Activated naive CD8-positive, alpha-beta T cell treated with anti-CD3 and anti-CD28 coated beads, Interleukin-2, amount 50 U/mL, for 16 hours (primary cell): ENCODE data around the gene CD300H.
"Not testable (repeated sequence)": the region's sequence is repeated elsewhere in the genome, so short reads cannot be mapped to it uniquely, and the experiment has no call there.

Experiments
- DNase-seq: peaks from one replicate; pipeline ENCODE4 v3.0.0-alpha.2; 2020; ENCODE audit warnings: low read depth, low spot score

The CD300H gene

DNA sequence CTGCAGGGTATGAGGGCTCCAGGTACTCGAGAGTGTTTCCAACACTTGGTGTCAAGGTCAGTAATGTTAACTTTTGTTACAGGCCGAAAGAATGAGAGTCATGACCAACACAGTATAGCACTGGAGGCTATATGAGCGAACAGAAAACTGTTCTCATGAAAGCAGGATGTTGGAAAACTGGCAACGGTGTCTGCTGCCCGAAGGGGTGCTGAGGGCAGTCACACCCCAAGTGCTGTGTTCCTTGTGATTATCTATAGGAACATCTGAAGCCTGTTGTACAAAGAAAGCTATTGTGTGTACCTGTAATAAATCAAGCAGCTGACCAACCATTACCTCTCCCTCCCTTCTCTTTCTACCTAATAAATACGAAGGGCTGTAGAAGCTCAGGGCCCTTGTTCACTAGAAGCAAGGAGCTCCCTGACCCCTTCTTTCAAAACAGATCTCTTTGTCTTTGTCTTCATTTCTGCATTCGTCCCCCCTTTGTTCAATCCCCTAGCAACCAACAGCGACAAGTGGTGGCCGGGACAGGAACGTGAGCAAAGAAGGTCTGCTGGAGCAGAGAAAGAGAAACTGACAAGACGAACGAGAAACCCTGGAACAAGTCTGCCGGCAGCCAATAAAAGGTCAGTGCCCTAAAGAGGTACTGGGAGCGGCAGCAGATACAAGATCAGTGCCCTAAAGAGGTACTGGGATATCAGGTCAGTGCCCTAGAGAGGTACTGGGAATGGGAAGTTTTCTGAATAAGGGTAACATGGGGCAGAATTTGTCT is 17.2 kb upstream of the CD300H start:
- no peak for DNase-seq

DNA sequence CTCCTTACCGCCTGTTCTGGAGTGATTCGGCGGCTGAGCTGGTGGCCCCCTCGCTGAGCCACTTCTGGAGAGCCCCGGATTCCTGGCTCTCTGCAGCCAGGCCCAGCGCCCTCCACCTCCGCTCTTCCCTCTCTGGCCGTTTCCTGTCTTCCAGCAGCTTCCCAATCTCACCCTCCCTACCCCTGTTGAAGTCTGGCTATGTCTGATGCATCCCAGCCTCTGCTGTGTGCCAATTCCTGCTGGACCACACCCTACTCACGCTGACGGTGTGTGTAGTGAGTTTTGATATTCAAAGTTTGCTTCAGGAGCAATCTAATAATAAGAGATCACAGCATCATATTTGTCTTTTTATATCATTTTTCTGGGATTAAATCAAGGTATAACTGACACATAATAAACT is 15.3 kb upstream of the CD300H start:
- no peak for DNase-seq

DNA sequence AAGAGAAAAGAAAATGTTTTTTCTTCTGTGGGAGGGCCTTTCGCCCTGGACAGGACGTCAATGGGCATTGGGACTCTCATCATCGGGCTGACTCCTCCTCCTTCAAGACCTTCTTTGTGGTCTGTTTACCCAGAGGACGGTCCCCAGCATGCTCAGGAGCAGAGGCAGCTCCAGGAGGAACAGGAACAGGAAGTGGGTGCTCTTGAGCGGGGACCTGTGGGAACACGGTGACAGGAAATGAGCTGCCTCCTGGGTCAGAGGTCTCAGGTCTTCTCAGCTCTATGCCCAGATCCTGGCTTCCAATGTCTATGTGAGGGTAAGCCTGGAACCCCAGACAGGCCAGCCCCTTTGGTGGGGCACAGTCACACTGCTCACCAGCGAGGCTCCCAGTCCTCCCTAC is 12.6 kb upstream of the CD300H start:
- no peak for DNase-seq

DNA sequence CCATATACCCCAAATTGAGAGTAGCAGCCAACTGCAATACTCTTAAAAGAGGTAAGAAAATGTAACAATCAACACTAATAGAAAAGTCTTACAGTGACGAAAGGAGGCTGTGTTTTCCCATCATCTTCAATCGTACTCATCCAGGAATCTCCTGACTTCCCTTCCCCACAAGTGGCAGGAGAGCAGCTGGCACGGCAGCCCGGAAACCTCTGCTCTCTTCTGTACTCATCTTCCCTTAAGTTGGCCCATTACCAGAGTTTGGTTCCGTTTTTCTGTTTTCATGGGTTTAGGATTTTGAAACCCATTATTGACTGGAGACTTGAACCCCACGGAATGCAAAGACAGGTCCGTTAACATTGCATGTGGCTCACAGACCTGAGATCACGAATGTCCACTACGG is 11.7 kb upstream of the CD300H start:
- DNase-seq = no peak

DNA sequence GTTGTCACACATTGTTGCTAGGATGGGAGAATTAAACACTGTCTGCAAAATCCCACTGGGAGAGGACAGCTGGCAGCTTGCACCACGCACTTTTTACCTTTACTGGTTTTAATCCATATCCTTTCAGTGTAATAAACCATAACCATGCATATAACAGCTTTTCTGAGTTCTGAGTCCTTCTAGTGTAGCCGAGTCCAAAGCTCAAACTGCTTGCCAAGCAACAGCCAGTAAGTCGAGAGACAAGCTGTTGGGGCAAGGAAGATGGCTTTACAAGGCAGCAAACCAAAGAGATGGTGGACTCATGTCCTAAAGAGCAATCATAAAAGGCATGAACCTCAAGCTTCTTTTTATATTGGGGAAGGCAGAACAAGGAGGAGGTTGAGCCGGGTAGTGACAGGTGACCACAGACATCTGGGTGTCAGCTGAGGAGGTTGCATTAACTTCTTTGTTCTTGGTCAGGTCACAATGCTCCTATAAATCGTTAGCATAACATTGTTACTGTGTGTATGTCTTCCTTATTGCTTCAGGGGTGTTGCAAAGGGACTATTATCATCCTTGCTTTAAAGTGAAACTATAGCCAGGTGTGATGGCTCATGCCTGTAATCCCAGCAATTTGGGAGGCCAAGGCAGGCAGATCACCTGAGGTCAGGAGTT is 7.3 kb upstream of the CD300H start:
- DNase-seq = no peak

DNA sequence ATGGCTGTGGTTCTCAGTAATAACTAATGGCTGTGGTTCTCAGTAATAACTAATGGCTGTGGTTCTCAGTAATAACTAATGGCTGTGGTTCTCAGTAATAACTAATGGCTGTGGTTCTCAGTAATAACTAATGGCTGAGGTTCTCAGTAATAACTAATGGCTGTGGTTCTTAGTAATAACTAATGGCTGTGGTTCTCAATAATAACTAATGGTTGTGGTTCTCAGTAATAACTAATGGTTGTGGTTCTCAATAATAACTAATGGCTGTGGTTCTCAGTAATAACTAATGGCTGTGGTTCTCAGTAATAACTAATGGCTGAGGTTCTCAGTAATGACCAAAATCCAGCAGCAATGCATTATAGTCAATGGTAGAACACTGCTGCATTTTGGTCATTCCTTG is 6.3 kb upstream of the CD300H start:
- not testable (repeated sequence) for DNase-seq

DNA sequence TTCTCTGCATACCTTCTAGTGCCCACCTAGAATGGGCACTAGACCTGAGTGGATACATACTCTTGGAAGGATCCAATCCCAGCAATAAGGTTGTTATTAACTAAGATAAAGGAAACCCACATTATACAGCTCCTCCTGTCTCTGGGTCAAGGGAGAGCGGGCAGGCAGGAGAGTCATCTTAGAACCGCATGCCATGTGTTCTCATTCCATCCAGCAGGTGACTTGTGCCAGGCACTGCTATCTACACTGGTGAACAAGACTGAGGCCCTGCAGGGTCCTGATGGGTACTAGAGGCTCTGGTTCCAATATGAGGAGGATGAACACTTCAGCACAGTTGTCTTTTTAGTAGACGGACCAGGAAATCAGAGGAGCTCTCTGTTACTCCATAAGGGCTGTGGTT is 5.9 kb upstream of the CD300H start:
- DNase-seq = no peak

DNA sequence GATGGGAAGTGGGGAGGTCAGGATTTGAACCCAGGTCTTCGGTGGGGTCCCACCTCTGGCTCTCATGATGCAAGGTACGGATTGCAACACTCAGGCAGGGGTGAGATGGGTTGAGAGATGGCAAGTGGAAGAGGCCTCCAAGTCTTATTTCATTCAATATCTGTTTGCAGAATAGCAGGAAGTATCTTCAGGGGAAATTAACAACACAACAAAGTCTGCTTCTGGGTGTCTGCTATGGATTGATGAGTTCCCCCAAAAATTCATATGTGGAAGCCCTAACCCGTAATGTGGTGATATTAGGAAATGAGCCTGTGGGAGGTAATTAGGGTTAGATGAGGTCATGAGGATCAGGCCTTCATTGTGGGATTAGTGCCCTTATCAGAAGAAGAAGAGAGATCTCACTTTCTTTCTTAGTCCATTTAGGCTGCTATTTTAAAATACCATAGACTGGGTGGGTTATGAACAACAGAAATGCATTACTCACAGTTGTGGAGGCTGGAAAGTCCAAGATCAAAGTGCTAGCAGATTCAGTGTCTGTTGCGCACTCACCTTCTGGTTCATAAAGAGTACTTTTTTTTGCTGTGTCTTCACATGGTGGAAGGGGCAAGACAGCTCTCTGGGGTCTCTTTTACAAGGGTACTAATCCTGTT is 4.4 kb upstream of the CD300H start:
- DNase-seq = no peak

DNA sequence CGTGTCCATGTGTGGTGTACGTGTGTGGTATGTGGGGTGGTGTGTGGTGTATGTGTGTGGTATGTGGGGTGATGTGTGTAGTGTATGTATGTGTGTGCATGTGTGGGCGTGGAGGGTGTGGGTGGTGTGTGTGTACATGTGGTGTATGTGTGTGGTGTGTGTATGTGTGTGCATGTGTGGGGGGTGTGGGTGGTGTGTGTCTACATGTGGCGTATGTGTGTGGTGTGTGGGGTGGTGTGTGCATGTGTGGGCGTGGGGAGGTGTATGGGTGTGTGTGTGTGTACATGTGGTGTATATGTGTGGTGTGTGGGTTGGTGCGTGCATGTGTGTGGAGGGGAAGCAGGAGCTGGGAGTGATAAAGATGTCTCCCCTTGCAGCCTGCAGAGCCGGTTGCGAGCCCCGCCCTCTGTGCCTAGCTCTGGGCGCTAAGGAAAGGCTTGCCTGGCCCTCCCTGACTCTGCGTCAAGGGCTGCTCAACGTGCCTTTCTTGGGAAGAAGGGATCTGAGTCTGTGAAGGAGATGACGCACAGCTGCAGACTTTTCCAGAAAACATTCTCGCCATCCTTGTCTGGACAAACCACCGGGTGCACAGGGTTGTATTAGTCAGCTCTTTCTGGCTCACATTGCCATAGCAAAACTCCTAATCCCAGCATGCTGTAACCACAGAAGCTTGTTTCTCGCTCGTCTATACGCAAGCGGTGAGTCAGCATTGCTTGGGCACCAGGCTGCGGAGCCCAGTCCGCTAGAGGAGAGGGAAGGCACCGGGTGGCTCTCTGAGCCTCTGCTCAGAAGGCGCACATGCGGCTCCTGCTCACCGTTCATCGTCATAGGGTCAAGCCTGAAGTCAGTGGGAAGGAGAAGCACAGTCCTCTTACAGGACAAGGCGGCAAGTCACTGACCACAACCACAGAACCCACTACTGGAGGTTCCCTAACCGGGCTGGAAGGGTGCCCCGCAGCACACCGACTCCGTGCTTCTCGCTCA is 2.0 kb upstream of the CD300H start:
- DNase-seq = no peak

DNA sequence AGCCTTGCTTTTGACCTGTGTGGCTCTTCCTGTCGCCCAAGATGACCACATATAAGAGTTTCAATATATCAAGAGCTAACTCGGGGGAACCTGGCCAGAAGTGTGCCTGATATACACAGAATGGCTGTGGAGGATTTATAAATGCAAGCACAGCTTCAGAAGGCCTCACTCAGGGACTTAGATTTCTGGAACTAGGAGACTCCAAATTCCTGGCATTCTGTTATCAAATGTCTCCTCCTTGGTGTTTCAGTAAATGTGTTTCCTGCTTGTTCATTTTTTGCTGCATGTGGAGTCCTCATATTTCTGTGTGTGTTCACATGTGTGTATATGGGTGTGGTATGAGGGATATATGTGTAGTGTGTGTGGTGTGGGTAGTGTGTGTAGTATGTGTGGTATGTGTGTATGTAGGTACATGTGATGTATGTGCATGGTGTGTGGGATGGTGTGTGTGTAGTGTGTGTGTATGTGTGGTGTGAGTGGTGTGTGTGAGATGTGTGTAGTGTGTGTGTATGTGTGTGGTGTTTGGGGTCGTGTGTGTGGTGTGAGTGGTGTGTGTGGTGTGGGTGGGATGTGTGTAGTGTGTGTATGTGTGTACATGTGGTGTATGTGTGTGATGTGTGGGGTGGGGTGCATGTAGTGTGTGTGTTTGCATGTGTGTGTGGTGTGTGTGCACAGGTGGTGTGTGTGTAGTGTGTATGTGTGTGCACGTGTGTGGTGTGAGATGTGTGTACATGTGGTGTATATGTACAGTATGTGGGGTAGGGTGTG is 981 bp upstream of the CD300H start:
- DNase-seq = no peak

DNA sequence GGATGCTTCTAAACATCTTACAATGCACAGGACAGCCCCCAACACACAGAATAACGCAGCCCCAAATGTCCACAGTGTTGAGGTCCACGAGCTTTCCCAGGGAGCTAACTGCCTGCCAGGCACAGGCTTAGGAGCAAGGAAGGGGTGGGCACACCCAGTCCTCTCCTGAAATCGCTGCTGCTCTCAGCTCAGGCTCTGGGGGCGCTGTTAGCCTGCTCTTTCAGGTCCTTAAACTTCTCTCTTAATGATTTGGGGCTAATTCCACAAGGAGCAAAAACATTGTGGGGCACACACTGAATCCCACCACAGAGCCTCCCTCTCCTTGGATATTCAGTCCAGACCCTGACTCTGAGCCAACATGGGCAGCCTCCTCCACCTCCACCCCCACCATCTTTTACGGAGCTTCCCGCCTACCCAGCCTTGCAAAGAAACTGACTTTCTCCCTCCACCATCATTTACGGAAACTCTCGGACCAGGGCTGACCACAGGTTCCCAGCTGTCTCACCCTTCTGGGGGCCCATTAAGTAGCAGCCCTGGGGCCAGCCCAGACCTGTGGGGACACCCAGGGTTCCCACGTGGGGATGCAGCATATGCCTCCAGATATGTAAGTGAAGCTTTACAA is 1.1 kb downstream of the CD300H start:
- no peak for DNase-seq

DNA sequence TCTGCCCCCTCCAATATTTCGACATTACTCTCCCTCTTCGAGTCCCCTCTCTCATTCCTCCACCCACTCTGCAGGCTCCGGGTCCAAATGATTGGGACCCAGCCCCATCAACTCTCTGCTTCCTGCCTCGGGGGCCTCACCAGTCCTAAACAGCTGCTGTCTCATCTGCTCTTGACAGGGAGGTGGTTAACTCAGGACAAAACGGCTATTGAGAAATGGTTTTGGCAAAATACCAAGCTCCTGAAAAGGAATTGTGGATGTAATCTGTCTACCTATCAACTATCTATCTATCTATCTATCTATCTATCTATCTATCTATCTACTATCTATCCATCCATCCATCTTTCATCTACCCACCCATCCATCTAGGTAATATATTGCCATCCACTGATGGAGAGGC is 2.2 kb downstream of the CD300H start:
- no peak for DNase-seq

DNA sequence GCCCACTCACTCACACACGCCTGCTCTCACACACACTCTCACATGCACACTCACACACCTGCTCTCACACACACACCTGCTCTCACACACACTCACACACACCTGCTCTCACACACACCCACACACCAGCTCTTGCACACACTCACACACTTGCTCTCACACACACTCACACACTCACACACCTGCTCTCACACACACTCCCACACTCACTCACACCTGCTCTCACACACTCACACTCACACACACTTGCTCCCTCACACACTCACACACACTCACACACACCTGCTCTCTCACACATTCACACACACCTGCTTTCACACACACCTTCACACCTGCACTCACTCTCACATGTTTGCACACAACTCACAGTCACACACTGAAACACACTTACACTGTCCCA is 4.0 kb downstream of the CD300H start:
- no peak for DNase-seq

DNA sequence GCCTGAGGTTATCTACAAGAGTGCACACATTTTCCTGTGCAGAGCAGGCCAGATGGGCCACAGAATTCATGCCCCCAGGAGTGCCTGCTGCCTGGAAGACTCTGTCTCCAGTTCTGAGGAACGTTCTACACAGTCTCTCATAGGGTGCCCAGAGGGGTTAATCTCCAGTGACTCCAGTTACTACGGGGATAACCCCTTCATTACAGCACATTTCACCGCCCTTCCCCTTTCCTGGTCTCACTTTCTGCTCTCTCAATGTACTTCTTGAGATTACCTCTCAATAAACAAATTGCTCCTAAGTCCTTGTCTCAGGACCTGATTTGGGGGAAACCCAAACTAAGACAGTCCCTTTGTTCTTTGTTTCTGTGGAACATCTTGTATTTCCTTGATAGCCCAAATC is 5.7 kb downstream of the CD300H start:
- DNase-seq = no peak

DNA sequence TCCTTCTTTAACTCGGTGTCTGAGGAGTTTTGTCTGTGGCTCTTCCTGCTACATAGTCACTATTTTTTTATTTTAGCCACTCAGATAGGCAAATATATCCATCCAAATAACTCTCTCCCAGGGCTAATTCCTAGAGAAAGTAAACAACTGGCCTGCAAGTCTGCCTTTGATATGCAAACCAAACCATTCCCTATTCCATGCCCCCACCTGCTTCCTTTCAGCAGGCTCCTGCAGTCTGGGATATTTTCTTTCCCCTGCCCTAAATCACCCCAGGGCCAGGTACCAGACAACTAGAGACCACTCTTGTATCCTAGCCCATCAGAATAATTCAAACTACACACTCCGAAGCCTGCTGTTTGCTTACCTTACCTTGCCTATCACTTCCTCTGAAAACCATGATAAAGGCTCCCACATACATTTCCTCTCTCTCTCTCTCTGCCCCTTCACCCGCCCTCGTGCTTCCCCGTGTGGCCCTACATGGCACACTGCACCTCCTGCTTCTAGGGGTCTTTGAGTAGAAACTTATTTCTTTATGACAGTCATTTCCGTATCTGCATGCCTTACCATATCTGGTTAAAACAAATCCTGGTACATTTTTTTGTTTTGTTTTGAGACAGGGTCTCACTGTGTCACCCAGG is 8.3 kb downstream of the CD300H start:
- no peak for DNase-seq

DNA sequence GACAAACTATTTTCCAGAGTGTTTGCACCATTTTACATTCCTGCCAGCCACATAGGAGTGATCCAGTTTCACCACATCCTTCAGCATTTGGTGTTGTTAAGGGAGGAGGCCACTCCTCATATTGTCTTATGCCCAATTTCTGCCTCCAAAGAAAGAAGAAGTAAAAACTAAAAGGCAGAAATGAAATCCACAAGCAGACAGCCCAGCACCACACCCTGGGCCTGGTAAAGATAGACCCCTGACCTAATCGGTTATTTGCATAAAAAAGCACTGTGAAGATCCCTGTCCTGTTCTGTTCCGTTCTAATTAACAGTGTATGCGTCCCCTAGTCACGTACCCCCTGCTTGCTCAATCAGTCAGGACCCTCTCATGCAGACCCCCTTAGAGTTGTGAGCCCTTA is 8.9 kb downstream of the CD300H start:
- DNase-seq = not testable (repeated sequence)

DNA sequence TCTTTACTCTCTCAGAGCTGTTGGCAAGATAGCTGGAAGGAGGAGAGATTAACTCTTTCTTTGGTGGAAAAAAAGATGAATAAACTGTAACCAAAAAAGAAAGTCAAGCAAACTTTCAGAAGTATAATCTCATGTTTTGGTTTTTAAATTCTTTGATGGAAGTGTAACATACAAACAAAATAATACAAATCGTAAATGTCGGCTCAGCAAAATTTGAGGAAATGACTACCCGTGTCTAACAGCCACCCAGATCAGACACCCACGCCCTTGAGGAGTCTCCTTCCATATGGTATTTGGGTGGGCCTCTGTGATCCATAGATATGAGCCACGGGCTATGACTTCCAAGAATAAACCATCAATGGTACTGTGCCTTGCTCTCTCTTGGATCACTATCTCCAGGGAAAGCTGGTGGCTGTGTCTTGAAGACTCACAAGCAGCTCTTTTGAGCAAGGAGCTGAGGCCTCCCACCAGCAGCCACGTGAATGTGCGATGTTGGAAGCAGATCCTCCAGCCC is 11.8 kb downstream of the CD300H start:
- DNase-seq = no peak

DNA sequence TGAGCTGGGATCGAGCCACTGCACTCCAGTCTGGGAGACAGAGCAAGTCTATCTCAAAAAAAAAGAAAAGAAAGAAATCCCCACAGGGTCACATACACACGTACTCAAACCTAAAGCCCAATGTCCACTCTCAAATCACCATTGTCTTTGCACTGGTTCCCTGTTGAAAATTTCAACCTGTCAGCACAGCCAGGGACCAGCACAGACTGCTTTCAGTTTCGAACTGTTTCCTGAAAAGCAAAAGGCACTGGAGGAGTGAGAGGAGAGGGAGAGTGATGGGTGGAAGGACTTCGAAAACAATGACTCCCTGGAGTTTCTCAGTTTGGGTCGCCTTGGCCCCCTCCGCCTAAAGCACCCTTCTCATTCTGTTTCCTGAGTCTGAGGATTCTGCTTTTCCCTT is 12.4 kb downstream of the CD300H start:
- DNase-seq = no peak

DNA sequence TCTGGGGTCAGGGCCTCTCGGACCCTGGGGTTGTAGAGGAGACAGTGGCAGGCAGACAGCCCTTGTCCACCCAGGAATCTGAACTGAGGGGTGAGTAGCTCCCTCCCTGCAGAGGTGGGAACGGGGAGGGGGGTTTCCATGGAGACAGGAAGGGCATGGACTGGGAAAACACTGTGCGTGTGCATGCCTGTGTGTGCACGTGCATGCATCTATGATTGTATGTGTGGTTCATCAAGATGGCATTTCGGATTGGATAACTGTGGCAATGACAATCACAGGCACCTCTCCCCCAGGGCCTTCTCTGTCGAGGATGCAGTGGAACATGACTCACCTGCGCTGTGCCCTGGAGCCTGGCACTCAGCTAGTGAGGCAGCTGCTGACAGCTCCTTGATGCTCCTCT is 15.3 kb downstream of the CD300H start:
- no peak for DNase-seq

DNA sequence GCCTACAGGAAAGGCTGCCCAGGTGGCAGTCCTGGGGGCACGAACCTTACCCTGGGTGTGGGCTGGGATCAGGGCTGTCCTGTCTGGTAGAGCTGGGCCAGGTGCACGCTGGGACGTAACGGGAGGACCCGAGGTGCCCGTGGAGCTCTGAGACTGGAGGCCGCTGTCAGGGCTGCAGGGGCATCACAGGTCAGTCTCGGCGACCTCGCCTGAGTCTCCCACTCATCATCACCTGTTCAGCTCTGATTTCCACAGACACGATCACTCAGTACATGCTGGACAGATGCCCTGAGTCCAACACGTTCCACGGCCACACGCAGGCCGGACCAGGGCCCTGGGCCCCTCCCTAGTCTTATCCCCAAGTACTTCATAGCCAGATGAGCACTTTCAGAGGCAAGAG is 16.7 kb downstream of the CD300H start:
- no peak for DNase-seq
